Brain pericyte (primary cell): ENCODE measurements around the gene BCL2L12.
"Not testable (repeated sequence)": the region's sequence is repeated elsewhere in the genome, so short reads cannot be mapped to it uniquely, and the experiment has no call there.

ENCODE experiments used
- DNase-seq: peaks from one replicate; pipeline ENCODE4 v3.0.0-alpha.2; 2012; ENCODE audit warnings: low read depth, low spot score

Gene BCL2L12

GRCh38 chr19:49705919-49706318 is 40.2 kb downstream of the BCL2L12 start:
- no peak for DNase-seq

- no peak for DNase-seq
Measured at GRCh38 chr19:49710372-49710951, 44.7 kb downstream of the BCL2L12 start.

GRCh38 chr19:49712397-49712859 is 46.7 kb downstream of the BCL2L12 start:
- DNase-seq: no peak

- DNase-seq: no peak
Measured at GRCh38 chr19:49713236-49713845, 47.6 kb downstream of the BCL2L12 start.

- no peak for DNase-seq
Measured at GRCh38 chr19:49716154-49716553, 50.4 kb downstream of the BCL2L12 start.

GRCh38 chr19:49718511-49718910 is 52.8 kb downstream of the BCL2L12 start:
- DNase-seq: peak; percentile 20

GRCh38 chr19:49718991-49719390 is 53.3 kb downstream of the BCL2L12 start:
- no peak for DNase-seq

- not testable (repeated sequence) for DNase-seq
Measured at GRCh38 chr19:49719420-49719819, 53.7 kb downstream of the BCL2L12 start.
